VCaP (cell line): ENCODE results near the gene TSTD2.

ENCODE experiments used
- H3K27ac ChIP-seq: fragments of 450-650 bp; 2 replicates; pipeline ENCODE4 v1.5.1; 2017
- CTCF ChIP-seq: fragments of 450-650 bp; conservative IDR thresholded peaks from 2 replicates; pipeline ENCODE4 v1.5.1; 2017; ENCODE audit warnings: mild to moderate bottlenecking, moderate library complexity

Gene TSTD2

DNA sequence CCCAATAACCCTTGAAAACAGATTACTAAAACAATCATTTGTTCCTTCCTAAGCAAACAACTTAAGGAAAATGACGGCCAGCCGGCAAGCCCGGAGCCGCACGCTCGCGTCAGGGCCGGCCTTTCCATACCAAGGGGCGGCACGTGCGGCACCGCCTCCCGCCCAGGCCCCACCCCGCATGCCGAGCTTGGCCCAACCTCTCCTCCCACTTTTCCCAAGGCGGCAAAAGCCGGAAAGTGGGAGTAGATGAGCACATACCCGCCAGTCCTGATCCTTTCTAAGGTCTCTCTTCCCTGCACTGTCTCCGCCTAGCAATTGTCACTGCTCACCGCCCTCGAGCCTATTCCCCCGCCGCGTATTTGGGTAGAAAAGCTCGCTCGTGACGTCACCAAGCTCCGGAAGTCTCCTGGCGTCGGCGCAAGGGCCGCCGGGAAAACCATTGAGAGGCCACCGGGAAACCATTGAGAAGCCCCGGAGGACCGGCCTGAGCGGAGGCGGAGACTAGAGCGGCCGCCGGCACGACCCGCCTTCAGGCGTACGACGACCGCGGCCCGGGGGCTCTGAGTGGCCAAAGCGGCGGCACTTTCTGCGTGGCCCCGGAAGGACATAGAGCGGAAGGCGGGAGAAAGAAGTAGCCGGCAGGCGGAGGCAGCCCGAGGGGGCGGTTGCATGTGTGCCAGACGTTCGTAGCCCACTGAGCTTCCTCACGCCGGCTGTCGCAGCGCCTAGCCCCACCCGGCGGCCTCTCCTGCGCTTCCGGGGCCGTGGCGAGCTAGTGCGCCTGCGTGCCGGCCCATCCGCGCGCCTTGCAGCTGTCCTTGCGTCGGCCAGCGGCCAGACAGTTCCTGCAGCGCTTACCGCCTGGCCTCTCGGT, at the start of gene TSTD2, which contains the start of gene NCBP1:
Gene TSTD2, minus strand, starts transcription at position 384 of the 874 bp plus-strand sequence. CDS start 5,806 bp downstream, outside the sequence.
Gene NCBP1, plus strand, starts transcription at position 837 of the 874 bp plus-strand sequence. CDS start 61 bp downstream, outside the sequence.
- no peak for TF ChIP-seq CTCF

DNA sequence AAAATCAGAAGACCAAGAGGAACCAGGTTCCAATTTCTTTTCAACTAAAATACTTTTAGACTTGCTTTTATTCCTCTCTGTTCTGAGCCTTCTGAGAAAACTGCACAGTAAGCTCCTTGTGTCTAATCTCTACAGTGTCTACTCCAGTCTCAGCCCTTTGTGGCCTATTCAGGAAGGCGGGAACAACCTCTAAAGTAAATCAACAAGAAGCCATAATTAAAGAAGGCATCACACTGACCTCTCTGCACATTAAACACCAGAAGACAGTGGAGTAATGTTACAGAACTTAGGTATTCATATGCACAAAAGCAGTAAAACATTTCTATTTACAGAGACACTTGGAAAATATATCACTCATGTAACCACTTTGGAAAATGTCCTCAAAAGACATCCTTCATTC, 49.1 kb upstream of the TSTD2 start:
- TF ChIP-seq CTCF, result no peak

More for the DNA sequence above, at the start of gene TSTD2, which contains the start of gene NCBP1:
- H3K27ac ChIP-seq, result peak within 1 kb of the TSS; percentile 96

GRCh38 chr9:97675655-97676054, 42.5 kb upstream of the TSTD2 start:
- no peak for TF ChIP-seq CTCF
- no peak overlapping the region for H3K27ac ChIP-seq

More for the DNA sequence above, 49.1 kb upstream of the TSTD2 start:
- H3K27ac ChIP-seq, result no peak overlapping the region

DNA sequence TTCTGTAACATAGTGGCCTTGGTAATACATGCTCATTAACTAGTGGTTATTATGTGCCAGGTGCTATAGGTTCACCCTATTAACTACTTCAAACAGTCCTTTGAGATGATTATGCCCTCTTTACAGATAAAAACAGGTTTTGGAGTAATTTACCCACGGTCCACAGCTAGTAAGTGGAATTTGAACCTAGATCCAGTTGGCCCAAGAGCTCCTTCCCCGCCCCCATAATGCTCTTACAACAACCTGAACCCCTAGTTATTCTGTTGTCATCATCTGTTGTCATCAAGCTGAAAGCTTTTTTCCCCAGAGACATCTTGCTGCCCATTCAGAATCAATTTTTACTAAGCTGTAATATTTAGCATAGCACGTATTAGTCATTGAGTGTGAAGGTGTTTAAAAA, 40.8 kb upstream of the TSTD2 start:
- no peak for TF ChIP-seq CTCF
- H3K27ac ChIP-seq, result no peak overlapping the region

DNA sequence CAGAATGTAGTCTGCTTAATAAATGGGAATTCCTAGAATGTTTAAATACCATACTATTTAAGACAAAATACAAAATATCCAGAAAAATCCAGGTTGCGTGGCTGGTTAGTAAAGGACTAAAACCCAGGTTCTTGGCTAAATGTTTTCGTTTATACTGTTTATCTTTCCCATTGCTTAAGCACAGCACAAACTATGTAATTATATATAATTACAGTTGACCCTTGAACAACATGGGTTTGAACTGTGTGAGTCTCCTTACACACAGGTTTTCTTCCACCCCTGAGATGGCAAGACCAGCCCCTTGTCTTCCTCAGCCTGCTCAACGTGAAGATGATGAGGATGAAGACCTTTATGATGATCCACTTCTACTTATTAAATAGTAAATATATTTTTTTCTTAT, 39.2 kb upstream of the TSTD2 start:
- no peak for TF ChIP-seq CTCF
- no peak overlapping the region for H3K27ac ChIP-seq

DNA sequence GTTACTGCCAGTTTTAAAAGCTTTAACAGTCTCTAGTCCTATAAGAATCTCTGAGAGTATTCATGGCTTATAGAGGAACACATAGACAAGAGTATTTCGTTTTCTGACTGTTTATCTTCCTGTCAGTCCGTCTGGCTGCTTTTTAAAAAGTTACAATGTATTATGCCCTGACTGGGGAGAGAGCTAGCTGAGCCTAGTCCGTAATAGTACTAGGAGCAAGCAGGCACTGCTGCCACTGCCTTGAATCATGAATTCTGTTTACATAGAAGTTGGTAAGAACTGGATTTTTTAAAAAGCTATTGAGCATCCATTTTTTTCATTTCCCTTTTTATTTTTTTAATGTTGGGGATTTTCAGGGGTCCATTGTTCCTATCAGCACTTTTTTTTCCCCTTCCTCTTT, 37.4 kb upstream of the TSTD2 start:
- no peak for TF ChIP-seq CTCF
- H3K27ac ChIP-seq, result no peak overlapping the region

DNA sequence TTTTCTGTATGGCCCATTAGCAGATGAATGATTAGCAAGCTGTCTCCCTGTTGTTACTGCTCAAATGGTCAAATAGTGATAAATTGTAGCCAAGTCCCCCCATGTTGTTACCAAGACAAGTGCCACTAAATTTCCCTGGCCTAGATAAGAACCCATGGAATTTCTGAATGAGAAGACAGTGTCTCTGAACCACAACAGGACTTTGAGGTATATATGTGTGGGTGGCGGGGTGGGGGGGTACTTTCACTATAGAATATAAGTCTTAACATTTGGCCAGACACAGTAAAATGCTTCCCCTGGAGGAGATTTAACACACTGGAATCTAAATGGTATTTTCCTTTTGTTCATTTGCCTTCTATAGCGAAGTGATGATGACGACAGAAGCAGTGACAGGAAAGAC, 35.3 kb upstream of the TSTD2 start:
- TF ChIP-seq CTCF, result no peak
- no peak overlapping the region for H3K27ac ChIP-seq
